Ureter (tissue), 1 donor: ENCODE results near the gene UNC13C. TPM values are rescaled to one million over a fixed set of nuclear protein-coding genes. Genes with fewer than 3 reads are reported as not detected.

ENCODE experiments used
- DNase-seq: peaks from one replicate; pipeline ENCODE4 v3.0.0-alpha.2; 2020; ENCODE audit warnings: low spot score
- total RNA-seq: library from RNA; stranded (reverse); gene quantifications from one replicate; pipeline ENCODE4 v1.2.4, GENCODE V29; 2023
- donor health status: DM: yes; HTN: yes; CAD: no.

The UNC13C gene
- total RNA-seq, 1 donor from 2014 or later = 4.1 TPM

DNA sequence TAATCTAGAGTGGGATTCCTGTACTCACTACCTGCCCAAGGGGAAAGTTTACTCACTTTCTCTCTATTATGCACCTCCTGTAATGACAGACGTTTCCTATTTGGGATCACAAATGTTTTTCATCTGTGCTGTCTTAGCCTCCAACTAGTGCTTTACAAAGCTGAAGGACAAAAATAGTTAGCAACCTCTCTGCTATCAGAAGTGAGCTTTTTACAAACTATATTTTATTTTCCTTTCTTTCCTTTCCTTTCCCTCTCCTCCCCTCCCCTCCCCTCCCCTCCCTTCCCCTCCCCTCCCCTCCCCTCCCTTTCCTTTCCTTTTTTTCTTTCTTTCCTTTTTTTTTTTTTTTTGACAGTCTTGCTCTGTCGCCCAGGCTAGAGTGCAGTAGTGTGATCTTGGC, 130.8 kb downstream of the UNC13C start:
- DNase-seq = no peak

DNA sequence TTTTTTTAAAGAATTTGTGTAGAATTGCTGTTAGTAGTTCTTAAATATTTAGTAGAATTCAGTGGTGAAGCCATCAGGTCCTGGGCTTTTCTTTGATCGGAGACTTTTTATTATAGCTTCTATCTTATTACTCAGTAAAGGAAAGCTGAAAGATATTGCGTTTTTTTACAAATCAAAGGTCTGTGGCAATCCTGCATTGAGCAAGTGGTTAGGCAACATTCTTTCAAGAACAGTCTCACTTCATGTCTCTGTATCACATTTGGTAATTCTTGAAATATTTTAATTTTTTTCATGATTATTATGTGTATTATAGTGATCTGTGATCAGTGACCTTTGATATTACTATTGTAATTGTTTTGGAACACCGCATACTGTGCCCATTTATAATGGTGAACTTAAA, 140.8 kb downstream of the UNC13C start:
- DNase-seq = no peak

DNA sequence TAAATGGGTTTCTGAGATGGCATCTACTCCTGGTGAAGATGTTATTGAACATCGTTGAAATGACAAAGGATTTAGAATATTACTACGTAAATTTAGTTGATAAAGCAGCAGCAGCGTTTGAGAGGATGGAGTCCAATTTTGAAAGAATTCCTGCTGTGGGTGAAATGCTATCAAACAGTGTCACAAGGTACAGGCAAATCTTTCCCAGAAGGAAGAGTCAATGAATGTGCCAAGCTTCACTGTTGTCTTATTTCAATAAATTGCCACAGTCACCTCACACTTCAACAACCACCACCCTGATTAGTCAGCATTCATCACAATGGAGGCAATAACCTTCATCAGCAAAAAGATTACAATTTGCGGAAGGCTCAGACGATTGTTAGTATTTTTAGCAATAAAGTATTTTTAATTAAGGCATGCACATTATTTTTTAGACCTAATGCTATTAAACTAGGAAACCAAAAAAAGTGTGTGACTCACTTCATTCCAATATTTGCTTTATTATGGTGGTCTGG, 142.8 kb downstream of the UNC13C start:
- no peak for DNase-seq

DNA sequence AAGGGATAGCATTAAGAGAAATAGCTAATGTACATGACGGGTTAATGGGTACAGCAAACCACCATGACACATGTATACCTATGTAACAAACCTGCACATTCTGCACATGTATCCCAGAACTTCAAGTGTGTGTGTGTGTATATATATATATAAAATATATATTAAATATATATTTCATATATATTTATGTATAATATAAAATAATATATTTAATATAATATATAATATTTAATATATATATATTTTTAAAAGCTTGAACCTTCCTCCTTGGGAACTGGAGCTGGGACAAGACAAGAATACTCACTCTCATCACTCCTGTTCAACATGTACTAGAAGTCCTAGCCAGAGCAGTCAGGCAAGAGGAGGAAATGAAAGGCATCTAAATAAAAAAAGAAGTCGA, 149.3 kb downstream of the UNC13C start:
- DNase-seq = no peak

DNA sequence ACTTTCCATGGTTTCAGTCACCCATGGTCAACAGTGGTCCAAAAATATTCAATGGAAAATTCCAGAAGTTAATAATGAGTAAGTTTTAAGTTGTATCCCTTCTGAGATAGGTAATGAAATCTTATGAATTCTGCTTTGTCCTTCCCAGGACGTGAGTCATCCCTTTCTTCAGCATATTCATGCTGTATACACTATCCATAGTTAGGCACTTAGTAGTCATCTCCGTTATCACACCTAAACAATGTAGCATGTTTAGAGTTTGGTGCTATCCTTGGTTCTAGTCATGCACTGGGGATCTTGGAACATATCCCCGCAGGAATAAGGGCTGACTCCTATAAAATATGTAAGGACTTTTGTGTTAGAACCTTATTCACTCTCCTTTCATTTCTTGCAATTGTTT, 153.2 kb downstream of the UNC13C start:
- no peak for DNase-seq

DNA sequence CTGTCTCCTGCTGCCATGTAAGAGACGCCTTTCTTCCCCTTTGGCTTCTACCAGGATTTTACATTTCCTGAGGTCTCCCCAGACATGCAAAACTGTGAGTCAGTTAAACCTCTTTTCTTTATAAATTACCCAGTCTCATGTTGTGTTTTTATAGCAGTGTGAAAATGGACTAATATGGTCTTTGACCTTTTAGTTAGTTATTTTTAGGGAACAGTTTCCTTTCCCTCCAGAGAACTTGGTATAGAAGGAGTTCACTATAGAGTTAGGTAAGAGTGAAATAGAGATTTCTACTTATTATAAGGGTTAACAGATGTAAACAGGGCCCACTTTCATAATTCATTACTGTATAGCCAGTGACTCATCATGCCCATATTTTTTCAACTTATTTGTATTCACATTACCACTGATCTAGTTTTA, 170.9 kb downstream of the UNC13C start:
- DNase-seq = no peak

DNA sequence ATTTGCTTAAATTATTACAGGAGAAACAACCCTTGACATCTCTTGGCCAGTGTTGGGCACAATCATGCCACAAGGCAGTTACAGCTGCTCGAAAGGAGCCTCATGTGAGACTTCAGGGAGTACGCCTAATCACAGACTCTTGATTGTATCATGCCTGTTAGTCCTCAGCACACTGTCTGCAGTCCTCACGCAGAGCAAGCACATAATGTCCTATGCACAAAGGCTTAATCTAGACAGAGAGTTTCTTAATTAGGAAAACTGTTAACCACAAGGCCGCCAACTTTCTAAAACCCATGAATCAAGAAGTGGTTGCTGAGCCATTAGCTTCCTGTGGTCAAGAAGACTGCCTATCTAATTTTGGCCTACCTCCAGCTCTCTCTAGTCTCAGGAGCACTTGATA, 172.0 kb downstream of the UNC13C start:
- DNase-seq = no peak

DNA sequence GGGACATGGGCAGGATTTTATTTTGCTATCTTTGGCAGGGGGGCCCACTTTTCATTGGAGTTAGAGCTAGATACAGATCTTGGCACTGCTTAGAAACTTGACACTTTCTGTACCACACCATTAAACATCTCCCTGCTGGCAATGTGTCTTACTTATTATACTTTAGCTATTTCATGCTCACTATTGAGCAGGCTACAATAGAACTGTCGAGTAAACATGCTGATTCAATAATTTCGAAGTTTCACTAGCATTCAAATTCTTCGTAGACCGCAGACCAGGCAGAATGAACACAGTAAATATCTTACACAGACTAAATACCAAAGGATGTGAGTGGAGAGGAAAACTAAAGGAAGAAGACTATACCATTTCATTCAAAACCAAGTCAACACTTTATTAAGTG, 180.8 kb downstream of the UNC13C start:
- no peak for DNase-seq

DNA sequence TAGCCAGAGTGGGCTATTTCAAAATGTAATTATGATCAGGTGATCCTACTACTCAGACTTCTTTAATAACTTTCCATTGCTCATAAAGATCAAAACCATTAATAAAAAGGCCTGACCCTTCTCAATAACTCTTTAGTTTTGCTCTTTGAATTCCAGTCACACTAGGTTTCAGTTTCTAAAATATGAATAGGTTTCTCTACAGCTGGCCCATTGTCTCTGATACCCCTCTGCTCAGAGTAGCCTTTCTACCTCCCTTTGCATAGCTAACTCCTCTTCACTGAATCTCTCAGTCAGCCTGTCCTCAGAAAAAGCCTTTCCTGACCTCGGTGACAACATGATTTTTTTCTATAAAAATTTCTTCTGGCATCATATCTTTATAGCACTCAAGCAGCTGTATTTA, 209.1 kb downstream of the UNC13C start:
- no peak for DNase-seq

DNA sequence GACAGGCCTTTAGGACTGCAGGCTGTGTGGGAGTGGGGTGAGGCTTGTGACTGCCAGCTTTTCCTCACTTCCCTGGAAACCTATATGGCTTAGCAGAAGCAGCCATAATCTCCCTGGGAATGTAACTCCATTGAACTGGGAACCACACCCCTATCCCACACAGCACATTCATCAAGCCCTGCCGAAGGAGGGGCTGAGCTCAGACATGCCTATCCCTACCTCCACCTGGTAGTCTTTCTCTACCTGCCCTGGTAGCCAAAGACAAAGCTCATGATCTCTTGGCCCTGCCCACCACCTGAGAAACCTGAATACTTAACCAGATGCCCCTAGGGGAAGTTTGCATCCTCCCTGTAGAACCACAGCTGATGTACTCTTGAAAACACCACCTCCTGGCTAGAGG, 219.8 kb downstream of the UNC13C start:
- no peak for DNase-seq

DNA sequence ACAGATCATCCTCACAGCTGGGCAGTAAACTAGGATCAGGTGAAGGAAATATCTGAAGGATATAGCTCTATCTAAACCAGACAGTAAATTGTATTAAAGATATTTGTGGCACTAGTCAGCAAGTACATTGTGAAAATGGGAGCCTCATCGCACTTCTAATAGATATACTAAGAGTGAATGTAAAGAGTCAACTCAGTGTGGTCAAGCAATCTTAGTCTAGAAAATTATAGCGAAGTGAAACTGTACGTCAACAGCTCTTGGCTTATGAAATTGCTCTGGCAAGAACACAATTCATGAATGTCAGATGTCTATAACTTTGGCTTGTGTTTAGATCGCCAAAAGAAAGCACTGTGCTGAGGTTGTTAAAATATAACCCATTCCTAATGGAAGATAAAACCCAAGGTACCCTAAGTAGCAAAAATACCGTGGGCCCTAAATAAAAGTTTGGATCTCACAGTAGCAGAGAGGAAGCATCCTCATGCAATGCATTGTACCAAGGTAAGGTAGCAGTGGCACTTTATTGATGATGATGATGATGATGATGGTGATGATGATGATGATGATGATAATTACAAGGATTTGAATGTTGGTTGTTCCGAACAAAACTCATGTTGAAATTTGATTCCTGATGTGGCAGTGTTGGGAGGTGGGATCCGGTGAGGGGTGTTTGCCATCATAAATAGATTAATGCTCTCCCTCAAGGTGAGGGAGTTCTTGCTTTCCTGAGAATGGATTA, 228.5 kb downstream of the UNC13C start:
- DNase-seq = no peak

DNA sequence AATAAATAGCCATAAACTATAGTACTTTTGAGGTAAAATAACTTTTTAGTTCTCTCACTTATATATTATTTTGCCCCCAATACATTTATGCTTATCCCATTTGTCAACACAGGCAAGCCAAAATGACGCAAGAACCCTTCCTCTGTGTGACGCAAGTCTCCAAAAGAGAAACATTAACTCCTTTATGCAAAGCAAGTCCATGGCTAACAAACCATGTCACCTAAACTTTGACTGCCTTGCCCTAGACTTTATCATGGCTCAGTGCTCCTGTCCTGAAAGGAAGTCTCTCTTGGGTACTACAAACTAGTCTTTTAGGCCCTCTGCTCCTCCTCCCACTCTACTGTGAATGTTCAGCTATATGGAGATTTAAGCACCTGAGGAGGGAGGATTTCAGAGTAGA, 230.5 kb downstream of the UNC13C start:
- DNase-seq = no peak

DNA sequence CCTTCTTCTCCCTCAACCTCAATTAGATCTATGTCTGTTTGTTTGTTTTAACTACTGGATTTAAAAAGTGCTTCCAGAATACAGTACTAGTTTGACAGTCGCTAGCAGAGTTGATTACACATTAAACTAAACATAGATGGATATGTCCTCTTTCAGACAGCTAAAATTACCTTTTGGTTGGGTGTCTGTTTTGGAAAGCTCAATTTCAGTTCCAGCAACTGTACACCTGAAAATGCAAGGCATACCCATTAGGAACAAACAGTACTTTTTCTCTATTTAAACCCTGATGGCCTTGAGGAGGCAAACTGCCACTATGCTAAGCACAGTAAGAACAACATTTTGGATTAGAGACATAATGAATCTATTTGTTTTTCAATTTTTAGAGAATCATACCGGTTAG, 234.4 kb downstream of the UNC13C start:
- no peak for DNase-seq

DNA sequence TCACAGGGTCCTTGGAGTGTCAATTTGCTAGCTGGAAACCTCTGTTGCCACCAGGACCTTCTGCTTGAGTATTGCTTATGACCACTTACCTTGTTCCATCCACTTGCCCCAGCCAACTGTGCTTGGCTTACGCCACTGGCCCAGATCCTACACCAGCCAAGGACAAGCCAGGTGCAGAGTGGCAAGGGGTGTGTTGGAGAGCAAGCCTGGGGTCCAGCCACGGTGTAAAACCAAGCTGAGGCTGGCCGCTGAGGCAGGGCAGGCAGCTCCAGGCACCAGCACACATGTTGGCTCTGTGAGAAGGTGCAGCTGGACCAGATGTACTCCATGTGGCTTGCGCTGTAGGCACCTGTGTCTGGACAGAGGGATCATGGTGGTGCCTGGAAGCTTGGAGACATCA, 248.2 kb downstream of the UNC13C start:
- no peak for DNase-seq

DNA sequence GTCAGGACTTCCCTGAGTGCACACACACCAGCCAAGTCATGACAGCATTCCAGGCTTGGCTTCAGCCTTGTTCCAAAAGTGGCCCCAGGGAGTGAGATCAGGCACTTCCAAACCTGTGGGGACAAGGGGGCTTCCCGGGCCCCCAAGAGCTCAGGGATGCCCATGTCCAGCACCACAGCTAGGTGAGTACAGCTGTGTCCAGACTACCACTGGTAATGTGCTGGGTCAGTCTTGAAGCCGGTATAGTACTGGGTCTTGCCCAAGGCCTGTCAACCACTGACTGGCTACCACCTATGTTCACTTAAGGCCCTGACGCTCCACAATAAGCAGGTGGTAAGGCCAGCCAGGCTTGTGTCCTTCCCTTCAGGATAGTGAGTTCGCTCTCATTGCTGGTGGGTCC, 249.3 kb downstream of the UNC13C start:
- no peak for DNase-seq

DNA sequence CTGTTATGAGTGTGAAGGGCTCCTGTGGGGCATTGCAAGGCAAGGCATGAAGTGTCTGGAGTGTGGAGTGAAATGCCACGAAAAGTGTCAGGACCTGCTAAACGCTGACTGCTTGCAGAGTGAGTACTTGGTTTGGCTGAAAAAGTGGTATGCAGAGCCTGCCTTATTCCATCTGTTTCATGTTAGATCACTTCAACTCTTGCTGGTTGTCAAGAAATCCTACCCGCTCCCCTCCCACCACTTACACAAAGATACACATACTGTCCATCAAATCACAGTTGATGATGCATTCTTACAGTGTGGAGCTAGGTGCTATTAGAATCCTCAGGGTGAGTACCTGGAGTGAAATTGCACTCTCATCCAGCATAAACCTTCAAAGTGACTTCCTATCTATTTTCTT, 272.1 kb downstream of the UNC13C start:
- no peak for DNase-seq

DNA sequence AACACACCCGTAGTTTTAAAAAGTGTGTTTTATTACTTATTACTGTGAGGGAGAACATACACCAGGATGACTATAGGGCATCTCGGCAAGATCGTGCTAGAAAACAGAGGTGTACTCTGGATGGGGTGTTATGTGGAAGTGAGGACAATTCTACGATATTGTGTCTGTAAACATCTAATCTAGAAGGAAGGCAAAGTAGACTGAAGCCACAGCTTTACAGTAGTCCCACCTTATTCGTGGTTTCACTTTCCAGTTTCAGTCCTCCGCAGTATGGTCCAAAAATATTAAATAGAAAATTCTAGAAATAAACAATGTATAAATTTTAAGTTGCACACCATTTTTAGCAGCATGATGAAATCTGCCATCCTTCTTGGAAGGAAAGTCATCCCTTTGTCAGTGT, 277.9 kb downstream of the UNC13C start:
- DNase-seq = no peak

DNA sequence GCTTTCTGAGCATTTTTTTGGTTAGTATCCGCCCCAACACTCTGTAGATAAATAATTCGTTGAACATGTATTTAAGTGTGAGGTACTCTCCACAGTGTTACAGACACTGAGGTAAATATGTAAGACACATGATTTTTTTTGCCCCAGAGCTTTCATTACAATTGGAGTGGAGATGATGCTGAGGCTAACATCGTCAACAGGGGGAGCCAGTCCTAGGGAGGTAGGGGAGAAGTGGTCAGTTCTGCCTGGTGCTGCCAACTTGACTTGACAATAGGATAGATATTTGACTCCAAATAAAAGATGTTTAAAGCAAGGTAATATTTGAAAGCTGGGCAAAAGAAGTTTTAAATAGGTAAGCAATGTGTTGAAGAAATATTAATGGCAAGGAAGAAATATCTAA, 295.7 kb downstream of the UNC13C start:
- no peak for DNase-seq

DNA sequence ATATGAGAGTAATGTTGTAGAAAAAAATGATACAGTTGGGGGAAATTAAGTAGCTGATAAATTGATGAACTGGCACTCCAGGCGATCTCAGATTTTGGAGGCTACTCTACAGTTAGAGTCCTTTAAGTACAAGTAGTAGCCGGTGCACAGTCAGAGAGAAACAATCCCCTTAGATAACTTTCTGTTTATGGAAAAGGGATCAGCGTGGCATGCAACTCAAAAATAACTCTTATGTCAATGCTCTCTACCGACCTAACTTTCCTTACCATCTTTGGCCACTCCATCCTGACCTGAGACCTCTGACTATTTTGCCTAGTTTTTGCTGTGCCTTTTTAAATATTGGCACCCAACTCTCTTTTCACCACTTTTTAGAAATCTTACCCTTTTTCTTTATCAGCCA, 299.6 kb downstream of the UNC13C start:
- no peak for DNase-seq

DNA sequence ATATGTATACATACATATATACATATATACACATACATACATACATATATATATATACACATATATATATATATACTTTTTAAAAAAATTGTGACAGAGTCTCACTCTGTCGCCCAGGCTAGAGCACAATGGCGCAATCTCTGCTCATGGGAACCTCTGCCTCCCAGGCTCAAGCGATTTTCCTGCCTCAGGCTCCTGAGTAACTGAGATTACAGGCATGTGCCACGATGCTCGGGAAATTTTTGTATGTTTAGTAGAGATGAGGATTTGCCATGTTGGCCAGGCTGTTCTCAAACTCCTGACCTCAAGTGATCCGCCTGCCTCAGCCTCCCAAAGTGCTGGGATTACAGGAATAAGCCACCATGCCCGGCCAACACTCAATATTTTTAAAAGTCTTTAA, 302.5 kb downstream of the UNC13C start:
- no peak for DNase-seq

DNA sequence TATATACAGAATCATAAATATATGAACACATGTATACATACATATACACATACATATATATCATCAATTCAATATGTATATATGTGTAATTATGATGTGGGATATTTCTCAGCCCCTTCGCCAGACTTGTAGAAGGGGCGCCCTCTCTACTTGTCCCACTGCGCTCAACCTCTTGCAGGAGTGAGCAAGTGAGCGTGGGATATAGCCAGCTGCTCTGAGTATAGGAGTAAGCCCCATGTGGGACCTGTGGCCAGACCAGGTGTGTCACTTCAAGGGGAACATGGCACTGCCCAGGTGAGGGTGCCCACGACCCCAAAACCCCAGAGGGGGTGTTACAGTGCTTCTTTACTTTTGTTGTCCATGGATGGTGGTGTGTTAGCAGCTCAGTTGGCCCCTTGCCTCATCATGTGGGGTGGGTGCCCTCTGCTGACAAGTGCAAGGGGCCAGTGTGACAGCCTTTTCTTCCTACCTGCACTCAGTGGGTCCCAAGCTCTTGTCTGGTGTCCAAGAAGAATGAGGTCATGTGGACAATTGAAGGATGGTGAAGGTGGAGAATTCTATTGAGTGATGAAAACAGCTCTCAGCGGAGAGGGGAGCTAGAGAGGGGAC, 304.1 kb downstream of the UNC13C start:
- DNase-seq = no peak

DNA sequence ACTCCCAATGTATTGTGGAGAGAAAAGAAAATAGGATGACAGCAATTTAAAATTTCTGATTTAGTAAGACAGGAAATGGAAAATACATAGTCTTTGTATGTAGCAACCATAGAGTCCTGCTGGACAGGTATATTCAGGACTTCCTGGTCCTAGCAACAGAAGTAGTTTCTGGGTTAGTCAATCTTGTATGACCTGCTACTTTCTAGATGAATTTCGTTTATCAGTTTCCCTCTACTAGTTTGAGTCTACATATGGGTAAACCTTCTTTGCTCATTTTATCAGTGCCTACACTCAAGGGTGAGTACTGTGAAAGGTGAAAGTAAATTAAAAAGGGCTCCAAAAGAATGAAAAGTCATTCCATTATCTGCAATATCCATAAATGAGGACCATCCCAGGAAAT, 309.8 kb downstream of the UNC13C start:
- DNase-seq = no peak

DNA sequence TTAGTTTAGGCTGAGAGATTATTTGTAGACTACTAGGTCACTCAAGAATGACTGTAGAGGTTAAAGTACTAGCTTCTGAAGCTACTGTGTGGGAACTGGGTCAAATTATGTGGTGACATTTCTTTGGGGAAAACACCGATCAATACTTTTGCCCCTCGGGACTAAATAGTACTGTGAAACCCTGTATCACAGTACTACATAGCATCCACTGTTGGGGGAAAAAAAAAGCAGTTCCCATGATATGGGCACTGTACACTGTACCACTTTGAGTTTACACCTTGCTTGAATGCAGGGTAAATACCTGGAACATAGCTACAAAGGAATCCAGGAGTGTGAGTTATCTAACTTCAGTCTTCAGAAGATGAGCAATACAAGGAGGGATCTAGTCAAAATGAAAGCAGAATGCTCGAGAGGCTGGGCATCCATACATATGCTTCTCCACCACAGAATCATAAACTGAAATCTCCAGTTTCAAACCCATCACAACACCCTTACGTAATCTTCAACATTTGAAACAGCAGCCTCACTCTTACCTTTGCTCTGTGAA, 311.4 kb downstream of the UNC13C start:
- no peak for DNase-seq
